Bronchial epithelial cell (primary cell): ENCODE results near the gene SLC7A10. TPM values are rescaled to one million over a fixed set of nuclear protein-coding genes. Genes with fewer than 3 reads are reported as not detected.
A peak's percentile ranks its signal among the peaks of the same experiment; 100 is the strongest.

Source experiments
- DNase-seq: peaks from one replicate; pipeline ENCODE4 v3.0.0-alpha.2; 2010; ENCODE audit warnings: low read depth
- FAIRE-seq: peaks from 2 replicates; lab custom pipeline; 2011; peaks lifted over from hg19 to GRCh38; lab: Jason Lieb, UNC
- H3K27me3 ChIP-seq: 2 replicates; pipeline ENCODE4 v1.5.1; 2011; ENCODE audit warnings: low read length; ENCODE audit not compliant: control insufficient read depth, insufficient read depth
- H3K36me3 ChIP-seq: 2 replicates; pipeline ENCODE4 v1.5.1; 2011; ENCODE audit warnings: low read length; ENCODE audit not compliant: control insufficient read depth, insufficient read depth
- H3K4me3 ChIP-seq: 2 replicates; pipeline ENCODE4 v1.5.1; 2011; ENCODE audit warnings: mild to moderate bottlenecking, low read depth, low read length, control low read depth
- CTCF ChIP-seq: IDR thresholded peaks from 2 replicates; pipeline ENCODE4 v1.5.1; 2011; ENCODE audit warnings: mild to moderate bottlenecking, moderate library complexity, low read length, control low read depth, inconsistent platforms; ENCODE audit not compliant: insufficient read depth, severe bottlenecking
- total RNA-seq: library from RNA; depleted of rRNA; stranded (reverse); fragments of >200 nt; gene quantifications from 2 replicates; pipeline ENCODE4 v1.2.1, GENCODE V29; 2014

Gene SLC7A10
- total RNA-seq, 1 donor from 2014 or later, result not detected

GRCh38 chr19:33257828-33258227 is 32.2 kb upstream of the SLC7A10 start:
- no peak for TF ChIP-seq CTCF
- no peak overlapping the region for H3K4me3 ChIP-seq
- FAIRE-seq (no peak), DNase-seq (no peak)
- H3K36me3 ChIP-seq, result no peaks in the 10 kb centered on the region
- no peaks in the 10 kb centered on the region for H3K27me3 ChIP-seq

- H3K27me3 ChIP-seq, result no peaks in the 10 kb centered on the region
- no peak overlapping the region for H3K4me3 ChIP-seq
- FAIRE-seq (no peak), DNase-seq (no peak)
- no peak for TF ChIP-seq CTCF
- H3K36me3 ChIP-seq, result no peaks in the 10 kb centered on the region
Observed at GRCh38 chr19:33256261-33256660, 30.6 kb upstream of the SLC7A10 start.

- no peak for TF ChIP-seq CTCF
- DNase-seq, result no peak
- H3K4me3 ChIP-seq, result no peak overlapping the region
- H3K27me3 ChIP-seq, result no peaks in the 10 kb centered on the region
- FAIRE-seq, result peak; percentile 50
- H3K36me3 ChIP-seq, result no peaks in the 10 kb centered on the region
Observed at GRCh38 chr19:33255781-33256180, 30.1 kb upstream of the SLC7A10 start.

GRCh38 chr19:33254245-33254824 is 28.7 kb upstream of the SLC7A10 start:
- TF ChIP-seq CTCF, result no peak
- DNase-seq (no peak), FAIRE-seq (no peak)
- no peak overlapping the region for H3K4me3 ChIP-seq
- no peaks in the 10 kb centered on the region for H3K27me3 ChIP-seq
- H3K36me3 ChIP-seq, result no peaks in the 10 kb centered on the region

GRCh38 chr19:33252971-33253370 is 27.3 kb upstream of the SLC7A10 start:
- DNase-seq (no peak), FAIRE-seq (no peak)
- no peak overlapping the region for H3K4me3 ChIP-seq
- TF ChIP-seq CTCF, result no peak
- H3K27me3 ChIP-seq, result no peaks in the 10 kb centered on the region
- no peaks in the 10 kb centered on the region for H3K36me3 ChIP-seq

- FAIRE-seq (no peak), DNase-seq (no peak)
- Histone ChIP-seq H3K4me3 (no peak overlapping the region), H3K36me3 (no peaks in the 10 kb centered on the region), H3K27me3 (no peaks in the 10 kb centered on the region)
- TF ChIP-seq CTCF, result no peak
Observed at GRCh38 chr19:33252418-33252962, 26.8 kb upstream of the SLC7A10 start.
